K562 (cell line): Measurements from ENCODE around the gene PSMB7. TPM values are rescaled to one million over a fixed set of nuclear protein-coding genes. Genes with fewer than 3 reads are reported as not detected.

Experiments used
- ATAC-seq: fragments of 200-7000 bp; cut with Tn5 transposase; 3 replicates; pipeline ENCODE4 v1.9.1; 2020; ENCODE audit warnings: moderate library complexity
- BruUV-seq: library from RNA; stranded (reverse); fragments of 400-500 nt; replicated peaks from 2 replicates; lab custom pipeline; 2021; lab: Mats Ljungman, UMichigan
- CTCF ChIA-PET: fragments of 300-600 bp; formaldehyde crosslinking; extraction: SDS; loops from one replicate; lab custom pipeline; 2021; ENCODE audit warnings: low intra/inter-chr PET ratio; lab: Yijun Ruan, JAX
- POLR2A ChIA-PET: fragments of 300-600, 350-650 bp; sonication (Branson Sonifier 250); formaldehyde crosslinking; extraction: SDS; loops from one replicate; lab custom pipeline; 2021; ENCODE audit warnings: antibody characterized with exemption, inconsistent platforms; lab: Yijun Ruan, JAX
- DNase-seq, 4 experiments: peaks; one replicate each; pipeline versions ENCODE4 v3.0.0 to v3.0.0-alpha.2; 2011 to 2018; ENCODE audit warnings: low spot score in 3 of 4, mixed read lengths in 3 of 4; ENCODE audit errors: extremely low read depth in 1 of 4
- FAIRE-seq: peaks from 2 replicates; lab custom pipeline; 2011; peaks lifted over from hg19 to GRCh38; lab: Jason Lieb, UNC
- H2AFZ ChIP-seq: 2 replicates; pipeline ENCODE4 v1.6.0; 2011; ENCODE audit warnings: low read depth, low read length, control low read depth, inconsistent platforms
- H3K27ac ChIP-seq: fragments of 200-600 bp; 3 replicates; pipeline ENCODE4 v1.8.0; 2011; ENCODE audit warnings: low read depth, mild to moderate bottlenecking, control low read depth, inconsistent platforms, low read length, moderate library complexity, mixed read lengths; ENCODE audit errors: extremely low read depth
- H3K27me3 ChIP-seq, 2 experiments: fragments of 300-600 bp in 1 of 2; 2 replicates in 1 of 2; 3 replicates in 1 of 2; pipeline versions ENCODE4 v1.6.0 to v1.8.0; 2011; ENCODE audit warnings: inconsistent platforms in 2 of 2, low read length in 2 of 2, mild to moderate bottlenecking in 1 of 2, mixed read lengths in 1 of 2, moderate library complexity in 1 of 2; ENCODE audit not compliant: control insufficient read depth in 2 of 2, insufficient read depth in 2 of 2
- H3K36me3 ChIP-seq: fragments of 300-600 bp; 3 replicates; pipeline ENCODE4 v1.8.0; 2011; ENCODE audit warnings: mild to moderate bottlenecking, low read length, inconsistent platforms; ENCODE audit not compliant: control insufficient read depth, insufficient read depth
- H3K4me1 ChIP-seq, 2 experiments: fragments of 200-600 bp in 1 of 2; replicated peaks in 1 of 2; 2 replicates in 1 of 2; 3 replicates in 1 of 2; pipeline versions ENCODE4 v1.5.1 to v1.8.0; 2011; ENCODE audit warnings: inconsistent platforms in 2 of 2, low read length in 2 of 2, mild to moderate bottlenecking in 1 of 2, mixed read lengths in 1 of 2, moderate library complexity in 1 of 2; ENCODE audit not compliant: control insufficient read depth in 2 of 2, insufficient read depth in 2 of 2
- H3K4me2 ChIP-seq: 2 replicates; pipeline ENCODE4 v1.6.1; 2011; ENCODE audit warnings: low read length, control low read depth, inconsistent platforms, mixed read lengths; ENCODE audit not compliant: insufficient read depth
- H3K4me3 ChIP-seq: fragments of 200-600 bp; sonication (generic), shearing (Covaris generic); 2 replicates; pipeline ENCODE4 v1.5.1; 2016; ENCODE audit warnings: control low read depth, inconsistent platforms
- H3K79me2 ChIP-seq: fragments of 200-600 bp; 3 replicates; pipeline ENCODE4 v1.8.0; 2011; ENCODE audit warnings: low read length, inconsistent platforms; ENCODE audit not compliant: control insufficient read depth, insufficient read depth
- H3K9ac ChIP-seq, 2 experiments: 2 replicates each; pipeline versions ENCODE4 v1.6.0 to v1.6.1; 2011; ENCODE audit warnings: low read depth in 2 of 2, low read length in 2 of 2, control low read depth in 1 of 2, inconsistent platforms in 1 of 2, mild to moderate bottlenecking in 1 of 2, mixed read lengths in 1 of 2; ENCODE audit not compliant: insufficient read depth in 1 of 2
- H3K9me1 ChIP-seq: one replicate; pipeline ENCODE4 v1.6.0; 2011; ENCODE audit warnings: inconsistent platforms, mild to moderate bottlenecking, low read length, moderate library complexity; ENCODE audit not compliant: control insufficient read depth, insufficient read depth
- H3K9me3 ChIP-seq: replicated peaks from 2 replicates; pipeline ENCODE4 v1.5.1; 2011; ENCODE audit warnings: low read depth, low read length, inconsistent platforms; ENCODE audit not compliant: control insufficient read depth, insufficient read depth
- H4K20me1 ChIP-seq: replicated peaks from 2 replicates; pipeline ENCODE4 v1.6.1; 2011; ENCODE audit warnings: low read length, inconsistent platforms, mixed read lengths; ENCODE audit not compliant: control insufficient read depth, insufficient read depth
- E2F5 ChIP-seq: sonication (generic); formaldehyde crosslinking; IDR thresholded peaks from 2 replicates; pipeline ENCODE4 v1.8.0; 2022; ENCODE audit warnings: mild to moderate bottlenecking, missing genetic modification reagents
- FOXA1 ChIP-seq: fragments of 450-650 bp; IDR thresholded peaks from 2 replicates; pipeline ENCODE4 v1.6.1; 2016; ENCODE audit warnings: mild to moderate bottlenecking, borderline replicate concordance
- GTF2B ChIP-seq: IDR thresholded peaks from 2 replicates; pipeline ENCODE4 v1.6.1; 2011; ENCODE audit not compliant: insufficient read length; ENCODE audit errors: extremely low read depth
- MECOM ChIP-seq: fragments of 250-450 bp; sonication (Bioruptor Pico); IDR thresholded peaks from 2 replicates; pipeline ENCODE4 v1.8.0; 2022; ENCODE audit warnings: inconsistent platforms
- NFXL1 ChIP-seq: fragments of 450-650 bp; formaldehyde crosslinking; IDR thresholded peaks from 2 replicates; pipeline ENCODE4 v1.4.0; 2021; ENCODE audit warnings: mild to moderate bottlenecking
- PCBP2 ChIP-seq: fragments of 200-400 bp; formaldehyde crosslinking; IDR thresholded peaks from 2 replicates; pipeline ENCODE4 v1.6.1; 2018; ENCODE audit warnings: low read length, low read depth, mild to moderate bottlenecking, moderate library complexity; ENCODE audit not compliant: poor library complexity, severe bottlenecking
- RFX7 ChIP-seq: fragments of 250-450 bp; sonication (Bioruptor Pico); IDR thresholded peaks from 2 replicates; pipeline ENCODE4 v1.5.1; 2021; ENCODE audit warnings: mild to moderate bottlenecking
- USF1 ChIP-seq: sonication (generic); formaldehyde crosslinking; IDR thresholded peaks from 2 replicates; pipeline ENCODE4 v1.9.0; 2022; ENCODE audit warnings: mild to moderate bottlenecking, missing genetic modification reagents
- USF2 ChIP-seq: sonication (generic); formaldehyde crosslinking; IDR thresholded peaks from 2 replicates; pipeline ENCODE4 v1.5.0; 2020; ENCODE audit warnings: missing genetic modification reagents
- XRCC5 ChIP-seq: fragments of 200-400 bp; formaldehyde crosslinking; IDR thresholded peaks from 2 replicates; pipeline ENCODE4 v1.6.1; 2017; ENCODE audit warnings: low read depth, mild to moderate bottlenecking, low read length
- ZNF518B ChIP-seq: fragments of 250-450 bp; sonication (Bioruptor Pico); IDR thresholded peaks from 2 replicates; pipeline ENCODE4 v1.5.0; 2021; ENCODE audit warnings: mild to moderate bottlenecking, moderate library complexity
- ZNF589 ChIP-seq: fragments of 200-800 bp; sonication (Bioruptor generic); IDR thresholded peaks from 2 replicates; pipeline ENCODE4 v1.6.1; 2016; ENCODE audit warnings: low read depth, missing genetic modification characterization, missing compliant biosample characterization
- WGBS: fragments of 100-300 bp; shearing (Covaris generic); methylation state at CpG from one replicate; pipeline ENCODE4 v1.1.6; 2016; ENCODE audit warnings: low coverage, mixed read lengths; ENCODE audit not compliant: insufficient coverage; ENCODE audit errors: missing lambda C conversion rate; 5-methylcytosine and 5-hydroxymethylcytosine counted together
- in situ Hi-C: fragments of 300-500 bp; cut with MboI; formaldehyde crosslinking; loops from 4 replicates; pipeline ENCODE4 v1.15.0; 2018; ENCODE audit warnings: inconsistent platforms, mixed read lengths
- intact Hi-C: fragments of 100-400 bp; cut with micrococcal nuclease; formaldehyde crosslinking; loops from 2 replicates; pipeline ENCODE4 v1.14.2; 2022
- polyA plus RNA-seq, 8 experiments: library from polyadenylated mRNA; depleted of rRNA in 4 of 8; stranded (reverse) in 5 of 8; unstranded in 3 of 8; fragments of >200 nt; fragmentation: Nextera tagmentation in 2 of 8; fragmentation: Illumina TruSeq in 1 of 8; extraction: Ambion mirVana in 2 of 8; extraction: Trizol in 1 of 8; gene quantifications; 2 replicates each; pipeline versions ENCODE4 v1.2.1 to v1.2.3, GENCODE V29; 2011 to 2014; ENCODE audit warnings: inconsistent platforms in 1 of 8, missing spikeins in 1 of 8
- total RNA-seq, 7 experiments: library from RNA; depleted of rRNA in 6 of 7; stranded (reverse); fragments of >200 nt in 6 of 7; fragmentation: Illumina TruSeq in 2 of 7; extraction: Trizol in 2 of 7; gene quantifications; 2 replicates each; pipeline versions ENCODE4 v1.2.1 to v1.2.3, GENCODE V29; 2011 to 2021; ENCODE audit warnings: low replicate concordance in 1 of 7
- TF ChIP-seq, protein P1 (sequence below): fragments of 450-650 bp; IDR thresholded peaks from 2 replicates; pipeline ENCODE4 v1.7.1; 2018; ENCODE audit warnings: mild to moderate bottlenecking, low read depth; ENCODE audit not compliant: partially characterized antibody

Gene PSMB7
- total and polyA plus RNA-seq, 9 of the 15 experiments (the other 6 are each of a cell fraction or from before 2014, with no cell fraction given) = 321 to 978 (median 407) TPM

DNA sequence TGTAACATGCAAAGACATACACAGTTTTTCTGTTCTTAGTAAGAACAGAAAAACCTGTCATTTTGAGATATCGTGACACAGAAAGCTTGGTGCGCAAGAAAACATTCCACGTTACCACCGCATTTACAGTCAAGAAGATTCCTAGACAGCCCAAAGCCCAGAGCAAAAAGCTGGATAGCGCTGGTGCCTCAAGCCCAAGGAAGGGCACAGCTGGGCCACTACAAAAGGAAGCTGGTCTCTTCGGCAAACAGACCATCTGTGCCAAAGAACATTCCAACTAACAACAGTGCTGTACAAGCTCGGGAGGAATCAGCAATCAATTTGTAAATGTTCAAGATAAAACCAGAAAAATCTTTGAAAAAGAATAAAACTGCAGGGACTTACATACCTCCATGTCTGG lies 31.0 kb downstream of the PSMB7 start:
- no peak overlapping the region for H2AFZ ChIP-seq
- H3K4me2 ChIP-seq = no peak overlapping the region
- 94% methylated on average over 7 of the region's 7 CpGs for WGBS
- ChIA-PET POLR2A (interaction anchor here (0.6 to 1.5 kb wide), 4 partner anchors 11 to 168 kb away, joined by 3 to 6 read pairs (median 4); no protein-coding TSS in a partner anchor), CTCF (no interaction called here)
- in situ Hi-C loops = no loop called here
- H3K36me3 ChIP-seq = peaks cover 62% of the 10 kb centered on the region
- no peak for FAIRE-seq
- no peak for ATAC-seq
- H3K27ac ChIP-seq = no peak overlapping the region
- no peaks in the 10 kb centered on the region for H4K20me1 ChIP-seq
- no peaks in the 10 kb centered on the region for H3K9me1 ChIP-seq
- no peak for DNase-seq
- intact Hi-C loops = no loop called here
- H3K79me2 ChIP-seq = peaks cover 73% of the 10 kb centered on the region
- BruUV-seq = no TSS peak
- no peaks in the 10 kb centered on the region for H3K27me3 ChIP-seq
- H3K4me1 ChIP-seq = peaks cover 11 to 35% of the 10 kb centered on the region in 2 experiments
- no peak overlapping the region for H3K9ac ChIP-seq
- H3K9me3 ChIP-seq = no peaks in the 10 kb centered on the region
- no peak overlapping the region for H3K4me3 ChIP-seq
- TF ChIP-seq USF1 (CRISPR knock-in tag) = no peak
- no peak for TF ChIP-seq USF2 (CRISPR knock-in tag)
- no peak for TF ChIP-seq PCBP2
- no peak for TF ChIP-seq ZNF589 (CRISPR knock-in tag)
- TF ChIP-seq RFX7 (CRISPR knock-in tag) = no peak
- no peak for TF ChIP-seq NFXL1 (CRISPR knock-in tag)
- TF ChIP-seq ZNF518B (CRISPR knock-in tag) = no peak
- no peak for TF ChIP-seq MECOM (CRISPR knock-in tag)
- TF ChIP-seq FOXA1 = no peak
- TF ChIP-seq E2F5 = no peak
- TF ChIP-seq XRCC5 = no peak
- TF ChIP-seq GTF2B = no peak
- TF ChIP-seq, protein P1, sequence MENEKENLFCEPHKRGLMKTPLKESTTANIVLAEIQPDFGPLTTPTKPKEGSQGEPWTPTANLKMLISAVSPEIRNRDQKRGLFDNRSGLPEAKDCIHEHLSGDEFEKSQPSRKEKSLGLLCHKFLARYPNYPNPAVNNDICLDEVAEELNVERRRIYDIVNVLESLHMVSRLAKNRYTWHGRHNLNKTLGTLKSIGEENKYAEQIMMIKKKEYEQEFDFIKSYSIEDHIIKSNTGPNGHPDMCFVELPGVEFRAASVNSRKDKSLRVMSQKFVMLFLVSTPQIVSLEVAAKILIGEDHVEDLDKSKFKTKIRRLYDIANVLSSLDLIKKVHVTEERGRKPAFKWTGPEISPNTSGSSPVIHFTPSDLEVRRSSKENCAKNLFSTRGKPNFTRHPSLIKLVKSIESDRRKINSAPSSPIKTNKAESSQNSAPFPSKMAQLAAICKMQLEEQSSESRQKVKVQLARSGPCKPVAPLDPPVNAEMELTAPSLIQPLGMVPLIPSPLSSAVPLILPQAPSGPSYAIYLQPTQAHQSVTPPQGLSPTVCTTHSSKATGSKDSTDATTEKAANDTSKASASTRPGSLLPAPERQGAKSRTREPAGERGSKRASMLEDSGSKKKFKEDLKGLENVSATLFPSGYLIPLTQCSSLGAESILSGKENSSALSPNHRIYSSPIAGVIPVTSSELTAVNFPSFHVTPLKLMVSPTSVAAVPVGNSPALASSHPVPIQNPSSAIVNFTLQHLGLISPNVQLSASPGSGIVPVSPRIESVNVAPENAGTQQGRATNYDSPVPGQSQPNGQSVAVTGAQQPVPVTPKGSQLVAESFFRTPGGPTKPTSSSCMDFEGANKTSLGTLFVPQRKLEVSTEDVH = no peak
